ENCODE results near the gene SLC25A6. TPM values are rescaled to one million over a fixed set of nuclear protein-coding genes. Genes with fewer than 3 reads are reported as not detected.

Gene SLC25A6
- total RNA-seq (2016; rRNA removed; fragmentation: Illumina TruSeq; extraction: Trizol) (138 and 149 TPM in 2 replicates), polyA plus RNA-seq (2011; rRNA removed) (581 and 646 TPM in 2 replicates), polyA minus RNA-seq (2011; rRNA and poly(A)+ RNA removed; ENCODE audit: low replicate concordance) (353 and 783 TPM in 2 replicates), Bru-seq, nascent RNA (percentile 97 among the genes with signal in this experiment), BruChase-seq, experiment 1, labeled RNA remaining after a 6-hour chase (percentile 98 among the genes with signal in this experiment), BruChase-seq, experiment 2, labeled RNA remaining after a 2-hour chase (percentile 95 among the genes with signal in this experiment)
- 172 and 192 TPM in 2 replicates for total RNA-seq (2016; cell fraction: cytosol; rRNA removed; fragmentation: Illumina TruSeq; extraction: Trizol; ENCODE audit: low read depth)
- 133 and 147 TPM in 2 replicates for total RNA-seq (2016; cell fraction: insoluble cytoplasmic fraction; rRNA removed; fragmentation: Illumina TruSeq; extraction: Trizol)
- 398 and 417 TPM in 2 replicates for total RNA-seq (2016; cell fraction: membrane; rRNA removed; fragmentation: Illumina TruSeq; extraction: Trizol)
- total RNA-seq (2016; cell fraction: nucleus; rRNA removed; fragmentation: Illumina TruSeq; extraction: Trizol), result 70.1 and 77.0 TPM in 2 replicates
- polyA plus RNA-seq (2011; cell fraction: cytosol; rRNA removed), result 843 and 1,123 TPM in 2 replicates
- polyA plus RNA-seq (2011; cell fraction: nucleus; rRNA removed), result 370 and 374 TPM in 2 replicates
- 420 and 577 TPM in 2 replicates for polyA plus RNA-seq (2012)
- 585 and 646 TPM in 2 replicates for polyA plus RNA-seq (2016; cell fraction: cytosol; fragmentation: Illumina TruSeq; extraction: Trizol; ENCODE audit: low read depth)
- polyA plus RNA-seq (2016; cell fraction: insoluble cytoplasmic fraction; fragmentation: Illumina TruSeq; extraction: Trizol; ENCODE audit: low read depth), result 347 and 418 TPM in 2 replicates
- polyA plus RNA-seq (2016; cell fraction: membrane; fragmentation: Illumina TruSeq; extraction: Trizol; ENCODE audit: low read depth), result 997 and 1,138 TPM in 2 replicates
- polyA plus RNA-seq (2016; cell fraction: nucleus; fragmentation: Illumina TruSeq; extraction: Trizol; ENCODE audit: insufficient read depth, low read depth), result 257 and 286 TPM in 2 replicates
- 413 and 414 TPM in 2 replicates for polyA minus RNA-seq (2011; cell fraction: cytosol; rRNA and poly(A)+ RNA removed)
- 151 and 162 TPM in 2 replicates for polyA minus RNA-seq (2011; cell fraction: nucleus; rRNA and poly(A)+ RNA removed)
- long read RNA-seq, experiment 1, transcript SLC25A6-201 (4 exons, 2,062 nt), result major isoform, 1,802 of 1,899 reads
- long read RNA-seq, experiment 1, partial matches to known transcripts, result 75 of 1,899 reads
- long read RNA-seq, experiment 1, other reads (novel, unspliced or antisense), result 22 of 1,899 reads
- long read RNA-seq, experiment 2, transcript SLC25A6-201 (4 exons, 2,062 nt), result major isoform, 2,227 of 2,589 reads
- long read RNA-seq, experiment 2, partial matches to known transcripts, result 163 of 2,589 reads
- long read RNA-seq, experiment 2, other reads (novel, unspliced or antisense), result 199 of 2,589 reads

GRCh38 chrX:1391707-1392375 is at the start of gene SLC25A6:
Gene SLC25A6, minus strand, starts transcription at chrX:1392113. Its CDS starts 104 bp downstream, at chrX:1392009.
- Histone ChIP-seq H3K4me1 (ENCODE audit: insufficient read depth, low read length) (peaks cover 50% of the 10 kb centered on the region), H3K27me3 (ENCODE audit: control insufficient read depth in 1 of 2, insufficient read depth in 2 of 2, low read length in 2 of 2) (no peaks in the 10 kb centered on the region; a peak in 1 of 5 replicates), H2AFZ (ENCODE audit: low read length) (no peak within 1 kb of the TSS), H3K9ac (ENCODE audit: insufficient read depth, low read depth, low read length) (peak within 1 kb of the TSS; percentile 99), H4K20me1 (ENCODE audit: insufficient read depth, low read length) (peaks cover 57% of the 10 kb centered on the region), H3K79me2 (ENCODE audit: insufficient read depth, low read length) (peaks cover 49% of the 10 kb centered on the region), H3K27ac (ENCODE audit: extremely low read length, insufficient read depth, low read length) (peak within 1 kb of the TSS; percentile 99), H3K9me3 (ENCODE audit: low read length) (no peaks in the 10 kb centered on the region), H3K4me2 (ENCODE audit: low read depth, low read length) (peak within 1 kb of the TSS; percentile 100), H3K36me3 (replicated peaks in 1 of 2; ENCODE audit: control insufficient read depth in 1 of 2, insufficient read depth in 2 of 2, low read length in 2 of 2) (peaks cover 24 to 48% of the 10 kb centered on the region in 2 experiments), H3K4me3 (replicated peaks in 1 of 3; ENCODE audit: insufficient read depth in 1 of 3, low read depth in 2 of 3, low read length in 3 of 3) (peak within 1 kb of the TSS; percentile 94 to 100 (median 96))
- TSS peak; percentile 58 for BruUV-seq (replicated peaks)
- DNase-seq (ENCODE audit: low spot score), result peak; percentile 92
- FAIRE-seq, result peak; percentile 21
- no CpG with 5 or more reads among the region's 90 CpGs for WGBS (ENCODE audit: low lambda C conversion rate)
- CTCF ChIA-PET (ENCODE audit: low intra/inter-chr PET ratio, low total read pairs), result no interaction called here
- ATAC-seq, result peak; percentile 94
- in situ Hi-C loops (cut with HindIII; ENCODE audit: extremely low pct_ligation_motif_present, low pct_unique_long_range_greater_than_20kb) (no loop called here), intact Hi-C loops (cut with micrococcal nuclease; ENCODE audit: unreplicated experiment) (loop anchor here (5.0 kb wide), 1 partner anchor 60 kb away; the partner anchor contains the start of gene ASMTL)
- POLR2A ChIA-PET, result no interaction called here
- TF ChIP-seq SNAPC4 (CRISPR knock-in tag; IDR thresholded peaks at IDR 0.05) (peak; percentile 55; the same call in 1 of the 2 replicates), ZNF318 (CRISPR knock-in tag; IDR thresholded peaks at IDR 0.05) (0 out of 2 replicates have a peak, but pooled peaks have one; percentile 27)
